GM12878 (cell line): ENCODE measurements around the gene ITGA3. TPM values are rescaled to one million over a fixed set of nuclear protein-coding genes. Genes with fewer than 3 reads are reported as not detected.
A peak's percentile ranks its signal among the peaks of the same experiment; 100 is the strongest.

Source experiments
- ATAC-seq: fragments of 200-7000 bp; cut with Tn5 transposase; 3 replicates; pipeline ENCODE4 v1.9.1; 2020; ENCODE audit warnings: mild to moderate bottlenecking, moderate library complexity
- BruUV-seq: library from RNA; stranded (reverse); fragments of 400-500 nt; replicated peaks from 2 replicates; lab custom pipeline; 2021; lab: Mats Ljungman, UMichigan
- CTCF ChIA-PET: fragments of 300-600 bp; sonication (Branson Sonifier 250); formaldehyde crosslinking; extraction: SDS; loops from one replicate; lab custom pipeline; 2021; ENCODE audit warnings: inconsistent platforms; lab: Yijun Ruan, JAX
- POLR2A ChIA-PET: fragments of 350-600 bp; formaldehyde crosslinking; extraction: SDS; loops from one replicate; lab custom pipeline; 2021; ENCODE audit warnings: inconsistent platforms; lab: Charles Lee
- RAD21 ChIA-PET: fragments of 300-600 bp; sonication (Branson Sonifier 250); formaldehyde crosslinking; loops from one replicate; lab custom pipeline; 2023; ENCODE audit warnings: antibody characterized with exemption; ENCODE audit not compliant: unreplicated experiment; lab: Charles Lee
- SMC1A ChIA-PET: fragments of 300-600 bp; sonication (Branson Sonifier 250); formaldehyde crosslinking; loops from one replicate; lab custom pipeline; 2023; ENCODE audit not compliant: unreplicated experiment, uncharacterized antibody; lab: Charles Lee
- DNase-seq: peaks from one replicate; pipeline ENCODE4 v3.0.0-alpha.2; 2011; ENCODE audit warnings: low read depth, low spot score
- FAIRE-seq: peaks from 3 replicates; lab custom pipeline; 2011; peaks lifted over from hg19 to GRCh38; lab: Jason Lieb, UNC
- H2AFZ ChIP-seq: 2 replicates; pipeline ENCODE4 v1.6.0; 2011; ENCODE audit warnings: low read depth, low read length, control low read depth; ENCODE audit not compliant: control insufficient read depth
- H3K27ac ChIP-seq: 2 replicates; pipeline ENCODE4 v1.5.1; 2011; ENCODE audit warnings: control low read depth; ENCODE audit not compliant: control insufficient read depth, insufficient read depth
- H3K27me3 ChIP-seq, 2 experiments: replicated peaks in 1 of 2; 2 replicates each; pipeline versions ENCODE4 v1.6.0 to v1.6.1; 2011; ENCODE audit warnings: low read length in 1 of 2; ENCODE audit not compliant: control insufficient read depth in 2 of 2, insufficient read depth in 2 of 2
- H3K36me3 ChIP-seq, 2 experiments: 2 replicates each; pipeline ENCODE4 v1.5.1; 2011; ENCODE audit warnings: low read length in 1 of 2; ENCODE audit not compliant: control insufficient read depth in 2 of 2, insufficient read depth in 2 of 2
- H3K4me1 ChIP-seq: 2 replicates; pipeline ENCODE4 v1.6.1; 2011; ENCODE audit warnings: mild to moderate bottlenecking, low read length, moderate library complexity, mixed read lengths; ENCODE audit not compliant: control insufficient read depth, insufficient read depth
- H3K4me2 ChIP-seq: 2 replicates; pipeline ENCODE4 v1.6.0; 2011; ENCODE audit warnings: control low read depth; ENCODE audit not compliant: control insufficient read depth, insufficient read depth
- H3K4me3 ChIP-seq: fragments of 200-600 bp; sonication (generic); 2 replicates; pipeline ENCODE4 v1.5.1; 2016
- H3K79me2 ChIP-seq: 2 replicates; pipeline ENCODE4 v1.6.0; 2011; ENCODE audit warnings: low read length; ENCODE audit not compliant: control insufficient read depth, insufficient read depth
- H3K9ac ChIP-seq: 2 replicates; pipeline ENCODE4 v1.8.0; 2011; ENCODE audit warnings: low read length, control low read depth, mixed read lengths; ENCODE audit not compliant: control insufficient read depth, insufficient read depth
- H3K9me3 ChIP-seq: replicated peaks from 3 replicates; pipeline ENCODE4 v1.5.1; 2011; ENCODE audit warnings: mild to moderate bottlenecking, low read length; ENCODE audit not compliant: control insufficient read depth, insufficient read depth
- H4K20me1 ChIP-seq: 2 replicates; pipeline ENCODE4 v1.6.0; 2011; ENCODE audit not compliant: control insufficient read depth, insufficient read depth
- BRCA1 ChIP-seq: IDR thresholded peaks from 2 replicates; pipeline ENCODE4 v1.6.1; 2011; ENCODE audit warnings: low read depth, low read length, improper control_type of control experiment
- CBX3 ChIP-seq: fragments of 200-600 bp; sonication (generic); IDR thresholded peaks from 2 replicates; pipeline ENCODE4 v1.6.1; 2016; ENCODE audit warnings: low read depth, borderline replicate concordance
- CHD2 ChIP-seq: IDR thresholded peaks from 2 replicates; pipeline ENCODE4 v1.6.1; 2011; ENCODE audit warnings: low read depth, low read length, improper control_type of control experiment, borderline replicate concordance
- EGR1 ChIP-seq, 2 experiments: IDR thresholded peaks; 1 replicate in 1 of 2; 2 replicates in 1 of 2; pipeline ENCODE4 v1.6.1; 2011 to 2012; ENCODE audit warnings: low read depth in 2 of 2, low read length in 2 of 2, borderline replicate concordance in 1 of 2, mild to moderate bottlenecking in 1 of 2, moderate library complexity in 1 of 2
- HDAC2 ChIP-seq: fragments of 200-600 bp; sonication (generic); IDR thresholded peaks from 2 replicates; pipeline ENCODE4 v1.6.1; 2017
- IKZF1 ChIP-seq: fragments of 450-650 bp; conservative IDR thresholded peaks from 2 replicates; pipeline ENCODE4 v1.6.1; 2017; ENCODE audit warnings: antibody characterized with exemption, mild to moderate bottlenecking
- MTA2 ChIP-seq: fragments of 450-650 bp; IDR thresholded peaks from 2 replicates; pipeline ENCODE4 v1.6.1; 2016; ENCODE audit warnings: low read depth, mild to moderate bottlenecking, moderate library complexity
- MYB ChIP-seq: fragments of 150-350 bp; IDR thresholded peaks from 2 replicates; pipeline ENCODE4 v1.6.1; 2014; ENCODE audit warnings: mild to moderate bottlenecking, low read depth, low read length, borderline replicate concordance
- NFIC ChIP-seq: IDR thresholded peaks from 2 replicates; pipeline ENCODE4 v1.6.1; 2012; ENCODE audit warnings: low read depth, mild to moderate bottlenecking, inconsistent platforms, low read length, moderate library complexity
- NRF1 ChIP-seq: conservative IDR thresholded peaks from 2 replicates; pipeline ENCODE4 v1.6.1; 2011; ENCODE audit warnings: mild to moderate bottlenecking, low read depth, low read length, improper control_type of control experiment
- PAX5 ChIP-seq: IDR thresholded peaks from 2 replicates; pipeline ENCODE4 v1.6.1; 2011; ENCODE audit warnings: low read depth, low read length, borderline replicate concordance
- TCF3 ChIP-seq: IDR thresholded peaks from 2 replicates; pipeline ENCODE4 v1.6.1; 2012; ENCODE audit warnings: low read depth, mild to moderate bottlenecking, low read length, borderline replicate concordance; ENCODE audit not compliant: insufficient read depth
- ZNF24 ChIP-seq: fragments of 450-650 bp; IDR thresholded peaks from 2 replicates; pipeline ENCODE4 v1.6.1; 2017; ENCODE audit warnings: antibody characterized with exemption, mild to moderate bottlenecking
- WGBS: methylation state at CpG from one replicate; pipeline ENCODE4 v1.1.6; 2016; ENCODE audit warnings: low lambda C conversion rate; ENCODE audit not compliant: insufficient replicate concordance, insufficient coverage; ENCODE audit errors: missing lambda C conversion rate; 5-methylcytosine and 5-hydroxymethylcytosine counted together
- in situ Hi-C: fragments of 300-500 bp; cut with MboI; formaldehyde crosslinking; loops from 9 replicates; pipeline ENCODE4 v1.14.3; 2018; ENCODE audit warnings: mixed read lengths
- intact Hi-C: fragments of 100-400 bp; cut with micrococcal nuclease; formaldehyde crosslinking; loops from one replicate; pipeline ENCODE4 v1.14.2; 2022; ENCODE audit not compliant: unreplicated experiment
- polyA plus RNA-seq, 11 experiments: library from polyadenylated mRNA; depleted of rRNA in 4 of 11; unstranded in 6 of 11; stranded (reverse) in 5 of 11; fragments of >200 nt; fragmentation: Nextera tagmentation in 4 of 11; fragmentation: Illumina TruSeq in 1 of 11; extraction: Ambion mirVana in 4 of 11; extraction: Trizol in 1 of 11; gene quantifications; 1 replicate in 1 of 11; 2 replicates in 10 of 11; pipeline versions ENCODE4 v1.2.1 to v1.2.3, GENCODE V29; 2011 to 2016; ENCODE audit warnings: inconsistent platforms in 2 of 11, missing spikeins in 2 of 11, low read depth in 1 of 11
- total RNA-seq, 4 experiments: library from RNA; depleted of rRNA in 3 of 4; stranded (reverse); fragments of >200 nt in 3 of 4; fragmentation: Illumina TruSeq in 1 of 4; extraction: Trizol in 1 of 4; gene quantifications; 2 replicates each; pipeline versions ENCODE4 v1.2.1 to v1.2.3, GENCODE V29; 2013 to 2021
- TF ChIP-seq, protein P1 (sequence below): IDR thresholded peaks from 2 replicates; pipeline ENCODE4 v1.6.1; 2012; ENCODE audit warnings: low read depth, low read length, improper control_type of control experiment
- TF ChIP-seq, protein P2 (sequence below): fragments of 450-650 bp; IDR thresholded peaks from 2 replicates; pipeline ENCODE4 v1.6.1; 2017; ENCODE audit warnings: mild to moderate bottlenecking

The ITGA3 gene
- total and polyA plus RNA-seq, 10 of the 15 experiments (the other 5 are each of a cell fraction or from before 2014, with no cell fraction given) = 0.29 to 13.4 (median 6.6) TPM

DNA sequence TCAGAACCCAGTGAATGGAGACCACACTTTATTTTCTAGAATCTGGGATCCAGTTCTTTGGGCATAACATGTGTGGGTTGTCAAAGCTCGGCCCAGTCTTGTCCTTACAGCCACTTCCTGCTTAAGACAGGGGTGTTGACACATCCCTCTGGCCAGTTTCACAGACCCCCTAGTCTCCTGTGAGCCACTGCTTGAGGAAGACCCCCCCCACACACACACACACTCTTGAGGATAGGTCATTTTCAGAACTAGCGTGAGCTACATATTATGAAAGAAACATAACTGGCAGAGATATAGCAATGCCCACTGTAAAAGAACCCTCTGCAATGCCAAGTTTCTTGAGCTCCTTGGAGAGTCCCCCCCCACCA is 36.0 kb downstream of the ITGA3 start:
- no peak overlapping the region for H3K4me3 ChIP-seq
- ChIA-PET POLR2A (interaction anchor here (0.6 to 1.5 kb wide), 2 partner anchors 70 to 415 kb away, joined by 4 to 10 read pairs; no protein-coding TSS in a partner anchor), SMC1A (interaction anchor here (1.6 to 3.7 kb wide), 3 partner anchors 23 to 205 kb away, joined by 5 to 23 read pairs (median 5); no protein-coding TSS in a partner anchor)
- intact Hi-C loops = no loop called here
- H3K79me2 ChIP-seq = no peaks in the 10 kb centered on the region
- no TSS peak for BruUV-seq
- no peaks in the 10 kb centered on the region for H3K27me3 ChIP-seq
- no peak for ATAC-seq
- TF ChIP-seq CBX3 = no peak
- TF ChIP-seq EGR1 (IDR thresholded peaks at IDR 0.05; ENCODE audit: borderline replicate concordance in 1 of 2, low read depth in 2 of 2, low read length in 2 of 2) = no peak
- no peak for TF ChIP-seq IKZF1
- TF ChIP-seq TCF3 = no peak
- TF ChIP-seq MTA2 = no peak
- TF ChIP-seq, all 136 proteins: peak for 0
- DNase-seq (no peak), FAIRE-seq (no peak)
- in situ Hi-C loops = loop anchor here (5.0 kb wide), 1 partner anchor 65 kb away; no protein-coding TSS in a partner anchor
- Histone ChIP-seq H3K4me1 (peaks cover 17% of the 10 kb centered on the region), H3K9ac (no peak overlapping the region), H3K4me2 (no peak overlapping the region), H2AFZ (no peak overlapping the region), H3K27ac (no peak overlapping the region), H3K36me3 (no peaks in the 10 kb centered on the region), H4K20me1 (no peaks in the 10 kb centered on the region), H3K9me3 (no peaks in the 10 kb centered on the region)
- RAD21 ChIA-PET = interaction anchor here (0.6 kb wide), 1 partner anchor 108 kb away, joined by 3 read pairs; no protein-coding TSS in a partner anchor
- CTCF ChIA-PET = interaction anchor here (0.6 to 5.7 kb wide), 19 partner anchors 12 to 800 kb away, joined by 3 to 64 read pairs (median 6); partner anchors contain the start of genes COL1A1, ITGA3 and PPP1R9B
- 23% methylated on average over 2 of the region's 2 CpGs for WGBS

DNA sequence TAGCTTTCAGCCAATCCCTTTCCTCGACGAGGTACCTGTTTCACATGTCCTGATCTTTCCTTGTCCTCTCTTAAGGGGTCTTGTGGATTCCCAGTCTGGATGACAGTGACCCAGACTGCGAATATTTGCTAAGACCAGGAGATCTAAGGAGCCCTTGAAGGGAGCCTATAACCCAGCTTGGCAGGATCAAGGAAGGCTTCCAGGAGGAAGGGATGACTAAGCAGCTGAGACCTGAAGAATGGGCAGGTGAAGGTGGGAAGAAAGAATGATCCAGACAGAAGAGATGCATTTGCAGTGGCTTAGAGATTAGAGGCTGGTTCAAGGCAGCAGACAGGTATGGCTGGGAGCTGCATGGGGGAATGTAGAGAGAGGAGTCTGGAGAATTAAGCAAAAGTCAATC is 37.3 kb downstream of the ITGA3 start:
- peak; percentile 52 for FAIRE-seq
- WGBS = 51% methylated on average over 3 of the region's 3 CpGs
- POLR2A ChIA-PET = interaction anchor here (0.6 to 1.5 kb wide), 5 partner anchors 36 to 71 kb away, joined by 3 to 6 read pairs (median 4); no protein-coding TSS in a partner anchor
- CTCF ChIA-PET = interaction anchor here (0.7 to 5.7 kb wide), 33 partner anchors 13 to 530 kb away, joined by 3 to 64 read pairs (median 11); partner anchors contain the start of genes COL1A1, ITGA3, PPP1R9B and SGCA
- Histone ChIP-seq H3K9me3 (no peaks in the 10 kb centered on the region), H3K4me1 (peaks cover 17% of the 10 kb centered on the region), H3K27ac (no peak overlapping the region), H2AFZ (no peak overlapping the region), H3K4me3 (no peak overlapping the region), H4K20me1 (no peaks in the 10 kb centered on the region), H3K79me2 (no peaks in the 10 kb centered on the region), H3K9ac (no peak overlapping the region), H3K27me3 (no peaks in the 10 kb centered on the region), H3K4me2 (no peak overlapping the region), H3K36me3 (no peaks in the 10 kb centered on the region)
- RAD21 ChIA-PET = interaction anchor here (1.0 to 2.5 kb wide), 7 partner anchors 37 to 107 kb away, joined by 3 to 11 read pairs (median 4); partner anchors contain the start of gene COL1A1
- no peak for ATAC-seq
- SMC1A ChIA-PET = interaction anchor here (1.0 to 3.7 kb wide), 16 partner anchors 8 to 536 kb away, joined by 3 to 23 read pairs (median 8); partner anchors contain the start of gene SGCA
- in situ Hi-C loops = loop anchor here (5.0 kb wide), 1 partner anchor 66 kb away; no protein-coding TSS in a partner anchor
- BruUV-seq = no TSS peak
- DNase-seq = no peak
- intact Hi-C loops = no loop called here
- TF ChIP-seq CHD2 (no peak), NRF1 (no peak), MYB (no peak), HDAC2 (no peak), NFIC (no peak), ZNF24 (no peak), BRCA1 (no peak), PAX5 (no peak)
- TF ChIP-seq, protein P1, sequence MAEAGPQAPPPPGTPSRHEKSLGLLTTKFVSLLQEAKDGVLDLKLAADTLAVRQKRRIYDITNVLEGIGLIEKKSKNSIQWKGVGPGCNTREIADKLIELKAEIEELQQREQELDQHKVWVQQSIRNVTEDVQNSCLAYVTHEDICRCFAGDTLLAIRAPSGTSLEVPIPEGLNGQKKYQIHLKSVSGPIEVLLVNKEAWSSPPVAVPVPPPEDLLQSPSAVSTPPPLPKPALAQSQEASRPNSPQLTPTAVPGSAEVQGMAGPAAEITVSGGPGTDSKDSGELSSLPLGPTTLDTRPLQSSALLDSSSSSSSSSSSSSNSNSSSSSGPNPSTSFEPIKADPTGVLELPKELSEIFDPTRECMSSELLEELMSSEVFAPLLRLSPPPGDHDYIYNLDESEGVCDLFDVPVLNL = no peak
- TF ChIP-seq, protein P2, sequence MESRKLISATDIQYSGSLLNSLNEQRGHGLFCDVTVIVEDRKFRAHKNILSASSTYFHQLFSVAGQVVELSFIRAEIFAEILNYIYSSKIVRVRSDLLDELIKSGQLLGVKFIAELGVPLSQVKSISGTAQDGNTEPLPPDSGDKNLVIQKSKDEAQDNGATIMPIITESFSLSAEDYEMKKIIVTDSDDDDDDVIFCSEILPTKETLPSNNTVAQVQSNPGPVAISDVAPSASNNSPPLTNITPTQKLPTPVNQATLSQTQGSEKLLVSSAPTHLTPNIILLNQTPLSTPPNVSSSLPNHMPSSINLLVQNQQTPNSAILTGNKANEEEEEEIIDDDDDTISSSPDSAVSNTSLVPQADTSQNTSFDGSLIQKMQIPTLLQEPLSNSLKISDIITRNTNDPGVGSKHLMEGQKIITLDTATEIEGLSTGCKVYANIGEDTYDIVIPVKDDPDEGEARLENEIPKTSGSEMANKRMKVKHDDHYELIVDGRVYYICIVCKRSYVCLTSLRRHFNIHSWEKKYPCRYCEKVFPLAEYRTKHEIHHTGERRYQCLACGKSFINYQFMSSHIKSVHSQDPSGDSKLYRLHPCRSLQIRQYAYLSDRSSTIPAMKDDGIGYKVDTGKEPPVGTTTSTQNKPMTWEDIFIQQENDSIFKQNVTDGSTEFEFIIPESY = no peak
